DMS114 treated with DMSO at 0.1 percent for 48 hours (cell line): ENCODE results near the gene GLT6D1.
"Not testable (repeated sequence)": the region's sequence is repeated elsewhere in the genome, so short reads cannot be mapped to it uniquely, and the experiment has no call there.

Source experiments
- DNase-seq: peaks from one replicate; lab custom pipeline; 2025; ENCODE audit not compliant: unreplicated experiment; lab: John Stamatoyannopoulos, UW

The GLT6D1 gene, protein sequence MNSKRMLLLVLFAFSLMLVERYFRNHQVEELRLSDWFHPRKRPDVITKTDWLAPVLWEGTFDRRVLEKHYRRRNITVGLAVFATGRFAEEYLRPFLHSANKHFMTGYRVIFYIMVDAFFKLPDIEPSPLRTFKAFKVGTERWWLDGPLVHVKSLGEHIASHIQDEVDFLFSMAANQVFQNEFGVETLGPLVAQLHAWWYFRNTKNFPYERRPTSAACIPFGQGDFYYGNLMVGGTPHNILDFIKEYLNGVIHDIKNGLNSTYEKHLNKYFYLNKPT

DNA sequence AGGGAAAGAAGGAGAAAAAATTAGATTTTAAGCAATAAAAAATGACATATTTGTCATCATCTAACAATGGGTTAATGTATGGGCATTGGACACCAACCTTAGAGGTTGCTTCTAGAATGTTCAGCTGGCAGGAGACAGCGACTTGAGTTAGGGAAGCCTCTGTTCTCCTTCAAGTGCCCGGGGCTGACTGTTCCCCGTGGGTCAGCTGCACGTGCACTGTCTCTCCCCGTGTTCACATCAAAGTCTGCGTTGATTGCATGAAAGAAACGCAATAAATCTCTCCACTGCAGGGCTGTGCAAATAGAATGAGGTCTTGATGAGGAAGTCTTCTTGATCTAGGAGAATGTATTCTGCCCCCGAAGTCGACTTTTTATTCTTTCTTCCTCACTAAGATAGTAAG, at the start of gene GLT6D1:
TSS of gene GLT6D1 (minus strand) at position 345 of the 400 bp plus-strand sequence. CDS start 353 bp downstream, outside the sequence.
- DNase-seq = no peak

DNA sequence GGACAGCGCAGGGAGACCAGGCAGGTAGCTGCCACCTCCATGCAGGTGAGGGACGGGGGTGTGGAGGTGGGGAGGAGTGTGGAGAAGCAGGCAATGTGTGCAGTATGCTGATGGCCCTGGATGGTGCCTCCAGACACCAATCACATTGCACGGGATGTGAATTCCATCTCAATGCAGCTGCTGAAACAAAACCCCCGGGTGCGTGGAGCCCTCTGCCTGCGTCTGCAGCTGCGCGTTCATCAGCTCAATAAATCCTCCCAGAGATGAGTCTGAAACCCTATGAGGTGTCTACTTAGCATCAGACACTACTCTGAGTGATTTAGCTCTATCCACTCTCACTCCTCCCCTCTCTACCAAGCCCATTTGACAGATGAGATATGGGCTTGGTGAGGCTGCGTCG, 49.7 kb upstream of the GLT6D1 start:
- no peak for DNase-seq

DNA sequence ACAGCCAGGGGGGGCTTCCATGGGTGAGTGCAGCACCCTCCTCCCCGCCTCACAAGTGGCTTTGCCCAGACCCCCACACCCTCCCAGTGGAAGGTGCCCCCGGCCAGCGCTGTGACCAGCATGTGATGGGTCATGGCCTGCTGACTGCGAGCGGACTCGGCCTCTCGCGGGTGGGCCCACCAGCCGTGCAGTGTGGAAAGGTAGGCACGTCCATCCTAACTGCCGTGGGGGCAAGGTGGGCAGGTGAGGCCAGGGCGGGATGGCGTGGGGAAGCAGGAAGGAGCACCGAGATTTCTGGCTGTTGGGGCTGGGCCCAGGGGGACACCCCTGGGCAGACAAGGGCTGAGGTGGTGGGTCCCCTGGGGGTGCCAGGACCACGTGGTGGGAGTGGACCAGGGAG, 47.9 kb upstream of the GLT6D1 start:
- no peak for DNase-seq

DNA sequence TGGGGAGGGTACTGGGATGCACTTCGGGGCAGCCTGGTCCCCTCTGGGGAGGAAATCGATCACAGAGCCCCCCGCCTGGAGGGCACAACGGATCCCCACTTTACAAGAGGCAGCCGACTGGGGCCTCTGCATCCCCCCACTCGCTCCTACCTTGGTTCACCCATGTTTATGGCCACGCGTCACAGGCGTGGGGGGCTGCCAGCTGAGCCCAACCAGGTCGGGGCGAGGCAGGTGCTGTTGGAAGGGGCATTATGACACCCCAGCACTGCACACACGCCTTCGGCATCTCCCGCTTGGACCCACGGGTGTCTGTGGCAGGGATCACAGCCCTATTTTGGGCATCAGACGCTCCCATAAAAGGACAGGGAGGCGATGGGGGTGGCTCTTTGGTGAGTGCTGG, 45.4 kb upstream of the GLT6D1 start:
- DNase-seq = no peak

DNA sequence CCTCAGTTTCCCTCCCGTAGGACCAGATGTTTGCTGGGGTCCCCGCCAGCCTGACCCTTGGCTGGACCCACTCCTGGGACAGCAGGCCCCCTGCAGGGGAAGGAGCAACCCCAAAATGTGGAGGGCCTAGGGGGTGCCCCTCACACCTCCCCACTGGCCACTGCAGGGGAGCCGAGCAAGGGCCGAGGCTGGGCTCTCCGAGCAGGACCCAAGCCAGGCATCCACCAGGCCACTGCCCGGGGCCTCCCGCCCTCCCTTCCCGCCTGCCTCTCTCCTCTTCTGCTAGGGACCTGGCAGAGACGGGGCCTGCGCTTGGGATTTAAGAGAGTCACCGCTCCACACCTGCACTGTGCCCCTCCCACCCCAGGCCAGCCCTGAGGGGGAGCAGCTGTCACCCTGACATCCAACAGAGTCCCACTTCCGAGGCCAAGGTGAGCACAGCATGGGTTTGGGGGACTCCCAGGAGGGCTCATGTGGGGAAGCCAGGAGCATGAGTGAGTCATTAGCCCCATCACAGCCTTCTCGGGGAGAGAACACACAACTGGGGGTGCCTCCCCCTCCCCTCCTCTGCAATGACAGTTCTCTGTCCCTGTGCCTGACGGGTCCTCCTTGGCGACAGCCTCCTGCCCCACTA, 44.2 kb upstream of the GLT6D1 start:
- DNase-seq = no peak

DNA sequence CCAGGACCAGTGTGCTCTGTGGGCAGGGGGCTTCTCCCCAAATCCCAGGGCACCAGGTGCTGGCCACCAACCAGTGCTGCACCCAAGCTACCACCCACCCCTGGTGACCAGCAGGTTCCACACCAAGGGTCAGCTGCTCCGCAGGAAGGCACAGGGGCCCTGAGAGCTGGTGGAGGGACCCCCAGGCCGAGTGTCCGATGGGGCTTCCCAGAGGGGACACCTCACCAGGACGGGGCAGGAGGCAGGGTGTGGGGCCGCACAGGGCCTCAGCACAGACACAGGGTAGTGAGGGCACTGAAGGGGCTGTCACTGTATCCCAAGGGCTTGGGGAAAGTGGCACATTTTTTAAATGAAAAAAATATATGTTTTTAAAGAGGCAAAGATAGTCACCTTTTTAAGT, 41.8 kb upstream of the GLT6D1 start:
- DNase-seq = no peak

DNA sequence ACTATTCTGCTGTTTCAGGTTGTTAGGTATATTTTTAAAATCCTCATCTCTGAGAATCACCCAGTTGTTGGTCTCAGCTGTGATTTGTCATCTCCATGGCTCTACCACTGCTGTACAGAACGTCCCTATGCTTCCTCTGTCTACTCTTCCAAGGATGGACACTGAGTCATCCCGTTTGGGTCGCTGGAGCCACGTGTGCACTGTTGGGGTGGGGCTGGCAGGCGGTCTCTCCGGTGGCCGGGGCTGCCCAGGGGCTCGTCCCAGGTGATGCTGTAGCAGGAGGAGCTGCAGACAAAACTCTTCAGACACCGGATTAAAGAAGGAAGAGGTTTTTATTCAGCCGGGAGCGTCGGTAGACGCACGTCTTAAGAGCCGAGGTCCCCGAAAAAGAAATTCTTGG, 40.7 kb upstream of the GLT6D1 start:
- no peak for DNase-seq

DNA sequence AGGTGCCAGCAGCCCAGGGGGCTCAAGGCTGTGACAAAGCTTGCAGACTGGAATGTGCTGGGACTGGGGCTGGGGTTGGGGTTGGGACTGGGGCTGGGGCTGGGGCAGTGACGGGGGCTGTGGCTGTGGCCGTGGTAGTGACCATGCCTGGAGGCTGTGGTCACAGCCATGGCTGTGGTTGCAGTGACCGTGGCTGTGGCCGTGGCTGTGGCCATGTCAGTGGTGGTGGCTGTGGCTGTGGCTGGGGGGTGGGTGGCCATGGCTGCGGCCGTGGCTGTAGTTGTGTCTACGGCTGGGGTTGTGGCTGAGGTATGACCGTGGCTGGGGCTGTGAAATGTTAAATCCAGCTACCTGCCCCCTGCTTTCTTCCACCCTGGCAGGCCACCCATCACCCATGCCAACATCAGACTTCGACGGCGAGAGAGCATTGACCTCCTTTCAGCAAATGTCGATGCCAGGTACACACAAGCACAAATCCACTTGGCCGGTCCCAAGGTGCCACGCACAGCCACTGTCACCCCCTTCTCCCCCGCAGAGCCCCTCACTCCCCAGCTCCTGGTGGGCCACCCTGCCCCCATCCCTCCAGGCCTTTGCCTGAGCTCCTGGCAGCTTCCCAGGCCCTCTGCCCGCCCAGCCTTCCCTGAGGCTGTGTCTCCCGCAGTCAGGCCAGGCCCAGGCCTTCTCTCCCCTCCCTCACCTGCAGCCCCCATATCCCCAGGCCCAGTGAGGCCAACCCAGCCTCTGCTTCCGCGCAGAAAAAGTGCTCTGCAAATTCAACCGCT, 39.1 kb upstream of the GLT6D1 start:
- DNase-seq = no peak

DNA sequence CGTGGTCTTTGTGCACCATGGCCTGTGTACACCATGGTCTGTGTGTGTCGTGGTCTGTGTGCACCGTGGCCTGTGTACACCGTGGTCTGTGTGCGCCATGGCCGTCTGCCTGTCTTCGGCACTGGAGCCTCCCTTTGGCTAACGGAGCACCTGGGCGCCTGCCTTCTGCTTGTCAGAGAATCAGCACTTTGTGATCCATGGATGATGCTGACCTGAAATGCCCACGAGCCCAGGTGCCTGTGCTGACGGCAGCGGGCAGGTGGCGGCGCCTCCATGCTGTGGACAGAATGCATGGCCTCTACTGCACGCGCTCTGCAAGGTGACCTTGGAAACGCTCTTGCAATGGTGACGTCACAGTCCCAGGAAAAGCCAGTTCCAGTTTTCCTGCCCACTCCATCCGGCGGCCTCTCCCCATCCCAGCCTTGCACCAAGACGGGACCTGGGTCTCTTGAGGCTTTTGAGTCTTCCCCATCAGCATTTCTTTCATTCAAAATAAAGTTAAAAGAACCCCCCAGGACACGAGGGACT, 38.4 kb upstream of the GLT6D1 start:
- no peak for DNase-seq

DNA sequence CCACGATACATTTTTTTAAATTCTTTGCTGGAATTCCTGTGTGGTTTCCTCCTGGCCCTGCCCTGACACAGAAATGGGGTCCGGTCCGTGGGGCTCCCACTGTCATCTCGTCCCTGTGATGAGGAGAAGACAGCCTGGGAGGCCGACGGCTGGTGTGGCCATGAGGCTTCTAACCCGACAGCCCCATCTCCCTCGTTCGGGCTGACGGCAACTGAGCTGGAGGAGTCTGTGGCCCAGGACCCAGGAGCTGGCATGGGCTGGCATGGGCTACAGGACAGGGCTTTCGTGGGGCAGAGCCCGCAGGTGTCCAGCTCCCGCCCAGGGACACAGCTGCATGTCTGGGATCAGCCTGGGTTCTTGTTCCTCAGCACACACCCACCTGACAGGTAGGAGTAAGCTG, 37.6 kb upstream of the GLT6D1 start:
- DNase-seq = no peak

DNA sequence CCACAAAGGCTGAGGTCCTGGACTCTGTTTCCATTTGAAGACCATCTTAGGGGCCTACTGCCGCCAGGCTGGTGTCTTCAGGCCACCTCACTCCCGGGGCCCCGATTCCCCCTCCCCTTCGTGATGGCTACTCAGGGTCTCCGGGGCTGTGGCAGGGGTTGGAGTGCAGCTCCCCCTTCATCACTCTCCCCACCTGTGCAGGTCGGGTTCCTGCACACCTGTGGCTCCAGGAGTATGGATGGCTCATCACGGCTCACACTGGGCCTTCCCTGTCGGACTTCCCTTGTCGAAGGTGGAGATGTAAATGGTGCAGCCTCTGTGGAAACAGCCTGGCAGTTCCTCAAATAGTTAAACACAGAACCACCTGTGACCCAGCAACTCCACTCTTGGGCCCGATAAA, 35.6 kb upstream of the GLT6D1 start:
- DNase-seq = no peak

DNA sequence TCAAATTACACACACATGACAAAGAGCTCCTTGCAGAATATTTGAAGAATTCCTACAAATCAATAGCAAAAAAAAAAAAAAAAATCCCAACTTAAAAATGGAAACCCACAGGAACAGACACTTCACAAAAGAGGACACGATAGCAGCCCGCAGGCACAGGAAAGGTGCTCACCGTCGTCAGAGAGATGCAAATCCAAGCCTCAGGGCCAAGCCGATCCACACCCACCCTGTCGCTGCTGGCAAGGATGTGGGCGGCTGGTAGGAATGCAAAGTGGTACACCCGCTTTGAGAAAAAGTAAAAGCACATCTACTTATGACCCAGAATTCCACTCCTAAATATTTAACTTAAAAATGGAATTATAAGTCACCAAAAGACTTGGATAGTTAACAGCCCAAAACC, 34.6 kb upstream of the GLT6D1 start:
- no peak for DNase-seq

DNA sequence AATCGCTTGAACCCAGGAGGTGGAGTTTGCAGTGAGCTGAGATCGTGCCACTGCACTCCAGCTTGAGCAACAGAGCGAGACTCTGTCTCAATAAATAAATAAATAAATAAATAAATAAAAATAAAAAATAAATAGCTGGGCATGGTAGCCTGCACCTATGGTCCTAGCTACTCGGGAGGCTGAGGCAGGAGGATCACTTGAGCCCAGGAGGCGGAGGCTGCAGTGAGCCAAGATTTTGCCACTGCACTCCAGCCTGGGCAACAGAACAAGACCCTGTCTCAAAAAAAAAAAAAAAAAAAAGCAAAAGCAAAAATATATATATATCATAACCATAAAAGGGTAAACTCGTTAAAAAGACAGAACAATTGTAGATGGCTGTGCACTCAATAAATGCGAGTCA, 33.4 kb upstream of the GLT6D1 start:
- not testable (repeated sequence) for DNase-seq

DNA sequence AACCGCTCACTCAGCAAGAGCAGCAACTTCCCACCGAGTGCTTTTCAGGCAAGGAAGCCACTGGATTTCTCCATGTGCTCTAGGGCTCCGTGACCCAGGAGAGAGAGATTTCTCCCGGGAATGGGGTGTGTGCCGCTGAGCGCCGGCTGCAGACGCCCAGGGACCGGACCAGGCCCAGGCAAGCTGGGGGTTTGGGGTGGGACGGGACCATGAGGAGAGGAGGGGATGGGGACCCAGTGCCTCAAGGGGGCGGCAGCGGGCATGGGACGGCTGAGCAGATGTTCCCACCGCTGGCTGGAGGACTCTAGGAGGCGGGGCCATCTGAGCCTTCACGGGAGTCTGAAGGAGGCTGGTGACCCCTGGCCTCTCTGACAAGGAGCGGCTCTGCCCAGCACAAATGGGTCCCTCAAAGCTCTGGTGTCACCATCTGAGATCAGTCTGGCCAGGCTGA, 32.3 kb upstream of the GLT6D1 start:
- DNase-seq = no peak

DNA sequence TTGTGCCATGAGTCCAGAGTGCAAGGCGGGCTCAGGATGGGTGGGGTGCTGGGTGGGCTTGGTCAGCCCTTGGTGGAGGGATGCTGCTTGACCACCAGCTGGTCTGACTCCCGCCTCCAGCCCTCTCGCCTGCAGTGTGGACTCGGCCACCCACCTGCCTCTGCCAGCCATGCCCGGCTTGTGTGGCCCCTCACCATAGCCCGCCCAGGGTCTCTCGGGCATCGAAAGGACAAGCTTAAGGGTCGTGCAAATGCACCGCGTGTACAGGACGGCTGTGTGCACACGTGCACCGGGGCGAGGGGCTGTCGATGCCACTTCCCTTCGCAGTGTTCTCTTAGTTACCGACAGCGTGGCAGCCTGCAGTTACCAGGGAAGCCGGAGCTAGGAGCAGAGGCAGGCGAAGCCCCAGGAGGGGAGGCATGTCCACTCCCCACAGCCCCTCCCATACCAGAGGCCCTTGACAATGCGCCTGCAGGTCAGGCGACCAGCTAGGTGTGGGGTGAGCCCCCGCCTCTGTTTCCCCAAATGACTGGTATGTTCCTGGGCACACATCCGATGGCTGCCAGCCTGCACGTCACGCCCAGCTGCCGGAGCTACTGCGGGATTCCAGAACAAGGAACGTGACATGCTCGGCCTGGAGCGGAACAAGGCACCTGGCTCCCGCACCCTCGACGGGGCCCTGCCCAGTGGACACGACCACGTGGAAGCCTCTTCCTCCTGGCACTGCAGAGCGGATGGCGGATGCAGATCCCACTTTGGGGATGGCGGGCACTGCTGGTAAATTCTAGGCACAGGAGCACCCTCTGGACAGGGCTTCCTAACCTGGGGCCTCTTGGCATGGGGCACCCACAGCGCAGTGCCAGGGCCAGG, 31.6 kb upstream of the GLT6D1 start:
- no peak for DNase-seq

DNA sequence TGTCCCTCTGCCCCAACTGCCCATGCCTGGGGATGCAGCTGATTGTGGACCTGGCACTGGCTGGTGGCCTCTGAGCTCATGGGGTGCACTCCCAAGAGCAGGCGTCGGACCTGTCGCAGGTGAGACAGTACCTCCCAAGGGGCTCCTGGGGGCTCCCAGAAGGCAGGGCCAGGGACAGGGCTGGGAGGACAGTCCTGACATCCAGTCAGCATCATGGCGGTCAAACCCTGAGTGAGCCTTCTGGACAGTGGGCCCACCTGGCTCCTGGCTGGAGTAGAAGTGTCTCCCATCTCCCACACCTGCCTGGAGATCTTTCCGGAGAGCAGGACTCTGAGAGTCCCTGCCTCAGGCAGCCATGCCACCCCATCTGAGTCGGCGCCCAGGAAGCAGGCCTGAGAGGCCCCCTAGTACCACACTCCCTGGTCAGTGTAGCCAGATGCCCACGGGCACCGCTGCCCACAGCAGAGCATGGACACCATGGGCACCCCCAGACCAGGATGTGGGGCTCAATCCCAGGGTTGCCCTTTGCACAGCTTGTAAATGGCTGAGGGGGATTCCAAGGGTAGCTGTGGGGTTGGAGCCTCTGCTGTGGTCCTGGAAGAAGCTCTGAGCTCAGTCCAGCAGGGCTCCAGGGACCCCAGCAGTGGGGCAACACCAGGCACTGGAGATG, 30.4 kb upstream of the GLT6D1 start:
- DNase-seq = no peak

DNA sequence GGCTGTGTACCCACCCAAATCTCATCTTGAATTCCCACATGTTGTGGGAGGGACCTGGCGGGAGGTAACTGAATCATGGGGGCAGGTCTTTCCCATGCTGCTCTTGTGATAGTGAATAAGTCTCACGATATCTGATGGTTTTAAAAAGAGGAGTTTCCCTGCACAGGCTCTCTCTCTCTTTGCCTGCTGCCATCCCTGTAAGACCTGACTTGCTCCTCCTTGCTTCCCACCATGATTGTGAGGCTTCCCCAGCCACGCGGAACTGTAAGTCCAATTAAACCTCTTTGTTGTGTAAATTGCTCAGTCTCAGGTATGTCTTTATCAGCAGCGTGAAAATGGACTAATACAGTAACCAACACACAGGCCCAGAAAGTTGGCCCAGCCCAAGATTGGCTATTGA, 29.7 kb upstream of the GLT6D1 start:
- not testable (repeated sequence) for DNase-seq

DNA sequence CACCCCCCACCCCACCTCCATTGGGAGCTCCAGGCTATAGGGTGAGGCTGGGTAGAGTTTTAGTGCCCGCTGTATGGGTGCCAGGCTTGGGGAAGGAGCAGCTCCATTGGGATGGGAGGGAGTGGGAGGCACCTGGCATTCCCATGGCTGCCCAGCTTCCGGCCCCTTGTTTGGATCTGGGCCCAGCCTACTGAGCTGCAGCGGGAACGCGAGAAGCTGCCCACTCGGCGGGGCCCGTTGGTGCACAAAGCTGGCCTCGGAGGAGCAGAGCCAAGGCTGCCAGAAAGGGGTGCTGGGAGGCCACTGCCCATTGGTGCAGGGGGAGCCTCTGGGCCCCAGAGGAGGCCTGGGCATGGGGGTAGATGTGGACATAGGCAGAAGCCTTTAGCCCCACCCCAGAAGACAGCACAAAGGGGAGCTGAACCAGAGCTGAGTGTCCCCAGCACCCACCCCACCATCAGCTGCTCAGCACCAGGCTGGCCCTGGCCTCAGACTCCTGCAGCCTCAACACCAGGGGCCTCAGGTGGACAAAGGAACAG, 28.2 kb upstream of the GLT6D1 start:
- DNase-seq = no peak

DNA sequence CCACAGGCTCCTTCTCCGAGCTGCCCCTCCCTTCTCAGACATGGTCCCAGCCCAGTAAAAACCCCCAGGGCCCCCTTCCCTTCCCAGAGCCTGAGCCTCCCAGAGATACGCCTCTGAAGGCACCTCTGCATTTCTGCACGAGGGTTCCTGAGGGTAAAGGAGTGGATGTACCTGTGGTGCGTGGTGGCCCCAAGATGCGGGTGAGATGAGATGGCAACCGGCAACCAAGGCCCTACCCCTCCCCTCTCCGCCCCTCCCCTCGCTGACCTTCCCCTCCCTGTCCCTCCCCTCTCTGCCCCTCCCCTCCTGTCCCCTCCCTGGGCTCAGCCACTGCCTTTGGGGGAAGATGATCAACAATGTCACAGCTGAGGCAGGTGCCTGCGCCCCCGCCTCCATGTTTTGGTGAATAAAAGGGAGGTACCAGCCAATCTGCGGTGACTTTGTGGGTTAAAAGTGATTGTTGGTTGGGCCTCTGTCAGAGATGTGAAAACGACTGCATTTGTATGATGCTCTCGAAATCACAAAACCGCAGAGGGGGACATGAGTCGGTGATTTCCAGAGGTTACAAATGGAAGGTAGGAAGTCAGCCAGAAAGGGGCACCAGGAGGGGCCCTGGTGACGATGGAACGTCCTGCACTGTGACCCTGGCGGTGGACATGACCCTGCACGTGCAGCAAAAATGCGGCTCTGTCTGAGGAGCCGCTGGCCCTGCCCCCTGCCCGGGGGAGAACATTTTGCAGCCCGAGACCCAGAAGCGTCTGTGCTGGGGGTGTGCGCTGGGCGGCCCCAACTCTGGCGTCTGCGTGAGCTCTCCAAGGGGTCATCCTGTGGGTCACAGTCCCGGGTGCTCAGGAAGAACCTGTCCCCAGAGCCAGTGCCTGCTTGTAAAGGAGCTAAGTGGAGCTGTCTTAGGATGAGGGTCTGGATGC, 27.5 kb upstream of the GLT6D1 start:
- no peak for DNase-seq
